Heart right ventricle (tissue), 16 donors: ENCODE data around the gene GOLGA8Q. TPM values are rescaled to one million over a fixed set of nuclear protein-coding genes. Genes with fewer than 3 reads are reported as not detected.
A peak's percentile ranks its signal among the peaks of the same experiment; 100 is the strongest.
"Not testable (repeated sequence)": the region's sequence is repeated elsewhere in the genome, so short reads cannot be mapped to it uniquely, and the experiment has no call there.

ENCODE experiments used
- ATAC-seq, 8 donors: fragments of 200-7000 bp; cut with Tn5 transposase; one replicate each; pipeline ENCODE4 v1.9.1; 2020; ENCODE audit warnings: mild to moderate bottlenecking in 8 of 8, moderate library complexity in 8 of 8, moderate number of reproducible peaks in 1 of 8
- DNase-seq, 2 donors: peaks; one replicate each; pipeline ENCODE4 v3.0.0-alpha.2; 2020
- H3K27ac ChIP-seq, 10 donors: fragments of 200-600 bp; sonication (generic) in 2 of 10; one replicate each; pipeline versions ENCODE4 v1.5.0 to v1.8.0; 2020 to 2022; ENCODE audit warnings: mild to moderate bottlenecking in 3 of 10
- H3K27me3 ChIP-seq, 7 donors: fragments of 200-600 bp; one replicate each; pipeline ENCODE4 v1.8.0; 2021 to 2022; ENCODE audit warnings: mild to moderate bottlenecking in 2 of 7
- H3K36me3 ChIP-seq, 9 donors: fragments of 200-600 bp; sonication (generic) in 1 of 9; one replicate each; pipeline versions ENCODE4 v1.5.0 to v1.8.0; 2020 to 2022; ENCODE audit warnings: mild to moderate bottlenecking in 2 of 9
- H3K4me1 ChIP-seq, 9 donors: fragments of 200-600 bp; sonication (generic) in 1 of 9; one replicate each; pipeline versions ENCODE4 v1.5.0 to v1.8.0; 2020 to 2022; ENCODE audit warnings: mild to moderate bottlenecking in 4 of 9
- H3K4me3 ChIP-seq, 10 donors: fragments of 200-600 bp; sonication (generic) in 2 of 10; one replicate each; pipeline versions ENCODE4 v1.5.0 to v1.8.0; 2020 to 2022; ENCODE audit warnings: mild to moderate bottlenecking in 7 of 10, moderate library complexity in 2 of 10
- H3K9me3 ChIP-seq, 11 donors: fragments of 200-600 bp in 10 of 11; sonication (generic) in 2 of 11; one replicate each; pipeline versions ENCODE4 v1.5.0 to v1.8.0; 2013 to 2022; ENCODE audit warnings: mild to moderate bottlenecking in 2 of 11, control low read depth in 1 of 11, moderate library complexity in 1 of 11
- CTCF ChIP-seq, 9 donors: fragments of 200-600 bp; sonication (generic) in 2 of 9; IDR thresholded peaks; one replicate each; pipeline versions ENCODE4 v1.5.0 to v1.8.0; 2021 to 2022; ENCODE audit warnings: antibody characterized with exemption in 9 of 9, mild to moderate bottlenecking in 5 of 9, moderate library complexity in 1 of 9
- WGBS, 2 donors: extraction: QIAGEN DNeasy Blood & Tissue Kit; methylation state at CpG; one replicate each; pipeline ENCODE4 v1.1.7; 2013; ENCODE audit warnings: inconsistent platforms in 1 of 2; 5-methylcytosine and 5-hydroxymethylcytosine counted together
- intact Hi-C, 10 donors: fragments of 100-400 bp; cut with DNase I; formaldehyde crosslinking; loops; one replicate each; pipeline versions ENCODE4 v1.11.1 to v1.14.2; 2022
- polyA plus RNA-seq, 2 donors: library from polyadenylated mRNA; stranded (reverse); fragments of 200-250 nt; gene quantifications; one replicate each; pipeline ENCODE4 v1.2.3, GENCODE V29; 2013
- total RNA-seq, 10 donors: library from RNA; stranded (reverse); fragmentation: NEBNext Ultra II Directional in 3 of 10; extraction: Animal tissue kit (Norgen Biotek cat#: 25700) in 3 of 10; gene quantifications; one replicate each; pipeline versions ENCODE4 v1.2.1 to v1.2.4, GENCODE V29; 2021 to 2023
- donor health status: Arrhythmogenic right ventricular cardiomyopathy.
- donor health status: ischemic (EF 13 %, LVEDD 7.1; RV severe dilation, severe dysfunction).
- donor health status: healthy with polysubstance abuse.
- donor health status: DM: no; HTN: yes; CAD: no.
- donor health status: DM: no; HTN: no; CAD: no.
- donor health status: ischemic (EF 25% LVEDD 6.9; RV normal size, moderate dysfunction).
- donor health status: ischemic (EF 25% LVEDD 5.7; RV mildly dilated, moderate dysfunction).
- donor health status: healthy.
- donor health status: DM: yes; HTN: yes; CAD: no.
- donor health status: Ischemic cardiomyopathy.
- donor health status: ischemic (EF 35%, LVEDD 5.7; RV mildly dilated, moderate dysfunction).
- donor health status: nonischemic (EF 11% LVEDD 7.7; RV severe dilation, severe dysfunction).
- donor health status: DM: yes; HTN: yes; CAD: no.
- donor health status: PGD.
- donor health status: ischemic (EF 29% LVEDD 5.4; RV normal size, mild dysfunction).
- donor health status: nonischemic (EF 23%, LVEDD 6.1; RV moderate dilation, normal function).

Gene GOLGA8Q
- total and polyA plus RNA-seq, 12 donors: 0.33 to 5.4 (median 2.0) TPM; not detected in 3

- peak in 3 of 9 donors; percentile 10 to 20 (median 13) for TF ChIP-seq CTCF (IDR thresholded peaks at IDR 0.05)
- H3K9me3 ChIP-seq, H3K27ac ChIP-seq, ATAC-seq, H3K4me1 ChIP-seq, H3K36me3 ChIP-seq, H3K4me3 ChIP-seq, intact Hi-C loops, H3K27me3 ChIP-seq, DNase-seq: not testable (repeated sequence)
- no CpG with 5 or more reads among the region's 6 CpGs for WGBS, 2 donors
These were observed 15.1 kb downstream of the GOLGA8Q start for GRCh38 chr15:30566949-30567348.

DNA sequence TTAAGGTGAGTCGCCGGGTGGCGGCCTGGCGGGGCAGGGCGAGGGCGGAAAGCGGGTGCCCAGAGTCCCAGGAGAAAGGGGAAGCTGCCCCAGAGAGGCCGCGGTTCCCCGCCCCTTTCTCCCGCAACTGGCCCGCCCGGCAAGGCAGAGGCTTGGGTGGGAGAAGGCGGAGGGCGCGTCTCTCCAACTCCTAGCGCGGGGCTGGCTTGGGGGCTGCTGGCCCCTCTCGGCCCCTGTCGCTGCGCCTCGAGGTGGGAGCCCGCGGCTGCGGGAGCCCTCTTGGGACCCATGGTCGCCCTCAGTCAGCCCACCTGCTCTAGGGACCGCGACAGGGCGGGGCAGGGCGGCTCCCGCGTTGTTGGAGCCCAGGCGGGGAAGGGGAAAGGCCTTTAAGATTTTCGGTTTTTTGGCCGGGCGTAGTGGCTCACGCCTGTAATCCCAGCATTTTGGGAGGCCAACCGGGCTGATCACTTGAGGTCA lies 21.2 kb downstream of the GOLGA8Q start:
- intact Hi-C loops, H3K36me3 ChIP-seq, H3K27me3 ChIP-seq, H3K4me1 ChIP-seq, H3K27ac ChIP-seq, H3K9me3 ChIP-seq, DNase-seq: not testable (repeated sequence)
- ATAC-seq: peak in 7 of 8 donors; percentile 62 to 86 (median 76)
- WGBS, 2 donors: no CpG with 5 or more reads among the region's 38 CpGs
- H3K4me3 ChIP-seq: peak overlapping the region in 2 of 10 donors; percentile 29 to 35

DNA sequence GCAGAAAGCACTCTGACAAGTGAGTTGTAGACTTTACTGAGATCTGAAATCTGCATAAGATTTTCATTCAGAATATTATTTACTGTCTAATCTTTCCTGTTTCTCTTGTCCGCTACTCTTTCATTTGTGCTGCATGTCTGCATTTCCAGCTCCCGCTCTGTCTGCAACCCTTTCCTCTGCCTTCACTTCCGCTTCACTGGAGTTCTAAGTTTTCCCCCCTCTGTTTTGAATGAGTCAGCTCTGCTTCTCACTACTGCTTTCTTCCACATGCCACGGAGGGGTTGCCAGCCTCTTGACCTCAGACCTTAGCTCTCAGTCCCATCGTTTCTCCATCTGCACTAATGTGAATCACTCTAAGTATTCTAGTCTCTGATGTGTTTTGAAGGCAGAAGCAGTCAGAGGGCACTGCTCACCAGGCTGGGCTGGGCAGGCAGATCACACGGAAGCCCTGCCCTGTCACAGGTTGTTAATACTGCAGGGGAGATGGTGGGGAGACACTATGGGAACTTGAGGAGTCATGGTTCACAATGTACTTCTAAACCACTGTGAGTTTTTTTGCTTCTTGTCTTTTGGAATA lies 27.6 kb downstream of the GOLGA8Q start:
- H3K27me3 ChIP-seq, H3K27ac ChIP-seq, H3K4me1 ChIP-seq, intact Hi-C loops, H3K4me3 ChIP-seq, H3K9me3 ChIP-seq, DNase-seq, ATAC-seq, H3K36me3 ChIP-seq: not testable (repeated sequence)
- no CpG with 5 or more reads among the region's 6 CpGs for WGBS, 2 donors

- not testable (repeated sequence) for H3K4me1 ChIP-seq
These were observed 28.9 kb downstream of the GOLGA8Q start for GRCh38 chr15:30580716-30581115.

DNA sequence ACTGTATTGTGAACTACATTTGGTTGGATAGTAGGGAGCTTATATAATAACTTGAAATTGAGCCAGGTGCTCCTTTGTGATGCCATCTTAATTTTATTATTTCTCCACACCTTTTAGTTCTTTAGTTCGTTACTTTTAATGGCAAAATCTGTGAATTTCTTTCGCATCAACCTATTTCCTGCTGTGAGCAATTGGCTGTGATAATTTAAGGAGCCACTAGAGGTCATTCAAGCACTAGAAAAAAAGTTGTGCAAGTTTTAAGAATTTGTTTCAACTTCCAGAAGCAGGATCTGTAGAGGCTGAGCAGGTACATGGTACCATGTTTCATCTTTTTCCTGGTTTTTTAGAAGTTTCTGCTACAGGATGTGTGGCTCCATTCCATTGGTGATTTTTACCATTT lies 47.1 kb downstream of the GOLGA8Q start:
- WGBS, 2 donors: 20 to 35% methylated on average over 2 of the region's 2 CpGs
- H3K36me3 ChIP-seq, H3K27me3 ChIP-seq, H3K9me3 ChIP-seq, H3K4me1 ChIP-seq, ATAC-seq, H3K4me3 ChIP-seq, H3K27ac ChIP-seq, intact Hi-C loops, DNase-seq: not testable (repeated sequence)
- TF ChIP-seq CTCF (IDR thresholded peaks at IDR 0.05): peak in 7 of 9 donors; percentile 12 to 44 (median 26)

More at GRCh38 chr15:30580716-30581115, 28.9 kb downstream of the GOLGA8Q start:
- ATAC-seq, H3K9me3 ChIP-seq, H3K4me3 ChIP-seq, intact Hi-C loops, DNase-seq, H3K36me3 ChIP-seq, H3K27me3 ChIP-seq, H3K27ac ChIP-seq: not testable (repeated sequence)
- no CpG with 5 or more reads among the region's 4 CpGs for WGBS, 2 donors

- H3K4me3 ChIP-seq, H3K27me3 ChIP-seq, ATAC-seq, H3K4me1 ChIP-seq, DNase-seq, H3K9me3 ChIP-seq, intact Hi-C loops, H3K36me3 ChIP-seq, H3K27ac ChIP-seq: not testable (repeated sequence)
- 96 to 100% methylated on average over 4 to 5 of the region's 8 CpGs for WGBS, 2 donors
These were observed 51.9 kb downstream of the GOLGA8Q start, which contains the start of gene GOLGA8H for GRCh38 chr15:30603796-30604195. Gene GOLGA8H, plus strand, starts transcription at chr15:30604028. Its CDS starts 98 bp downstream, at chr15:30604126.

Other genes starting within 250 kb of the GOLGA8Q start
- 1 to 10 TPM in 6 of 10 donors, under 1 TPM in 4; 0.06 to 5.0 (median 2.1) TPM for gene CHRFAM7A, start 158.5 kb upstream of the GOLGA8Q start, total RNA-seq
- 1 to 10 TPM in 1 of 2 donors, under 1 TPM in 1; 0.68 to 2.6 TPM for gene CHRFAM7A, start 158.5 kb upstream of the GOLGA8Q start, polyA plus RNA-seq
- 1 to 10 TPM; 1.4 to 5.3 (median 3.8) TPM for gene GOLGA8R, start 137.8 kb upstream of the GOLGA8Q start, total RNA-seq
- gene GOLGA8R, start 137.8 kb upstream of the GOLGA8Q start, polyA plus RNA-seq: 1 to 10 TPM in 1 of 2 donors, under 1 TPM in 1; 0.48 to 4.5 TPM
- 1 to 10 TPM in 3 of 10 donors, under 1 TPM in 5, not detected in 2; 0.14 to 1.8 (median 0.60) TPM for gene GOLGA8H, start 52.0 kb downstream of the GOLGA8Q start, total RNA-seq
- 1 to 10 TPM in 1 of 2 donors, under 1 TPM in 1; 0.32 to 1.1 TPM for gene GOLGA8H, start 52.0 kb downstream of the GOLGA8Q start, polyA plus RNA-seq